Calu3 (cell line): ENCODE data around the gene FAM20C. TPM values are rescaled to one million over a fixed set of nuclear protein-coding genes. Genes with fewer than 3 reads are reported as not detected.
A peak's percentile ranks its signal among the peaks of the same experiment; 100 is the strongest.

Experiments
- BruUV-seq: library from RNA; stranded (reverse); fragments of 400-500 nt; replicated peaks from 2 replicates; lab custom pipeline; 2021; lab: Mats Ljungman, UMichigan
- CTCF ChIA-PET: fragments of 300-600 bp; sonication (Branson Sonifier 250); formaldehyde crosslinking; loops from one replicate; lab custom pipeline; 2022; ENCODE audit warnings: antibody characterized with exemption; lab: Charles Lee
- DNase-seq: peaks from one replicate; pipeline ENCODE4 v3.0.0; 2022
- H3K27ac Mint-ChIP-seq: one replicate; pipeline ENCODE4 v1.8.0; 2022; ENCODE audit warnings: mixed read lengths; ENCODE audit not compliant: unreplicated experiment
- H3K27me3 Mint-ChIP-seq: one replicate; pipeline ENCODE4 v1.8.0; 2022; ENCODE audit warnings: mixed read lengths; ENCODE audit not compliant: unreplicated experiment
- H3K36me3 Mint-ChIP-seq: one replicate; pipeline ENCODE4 v1.8.0; 2022; ENCODE audit warnings: mild to moderate bottlenecking, moderate library complexity, mixed read lengths; ENCODE audit not compliant: insufficient read depth, unreplicated experiment
- H3K4me1 Mint-ChIP-seq: one replicate; pipeline ENCODE4 v1.8.0; 2022; ENCODE audit warnings: mild to moderate bottlenecking, low read depth, mixed read lengths; ENCODE audit not compliant: unreplicated experiment
- H3K4me3 Mint-ChIP-seq: one replicate; pipeline ENCODE4 v1.8.0; 2022; ENCODE audit warnings: mild to moderate bottlenecking, low read depth, moderate library complexity, mixed read lengths; ENCODE audit not compliant: unreplicated experiment
- H3K9me3 Mint-ChIP-seq: one replicate; pipeline ENCODE4 v1.8.0; 2022; ENCODE audit warnings: low read depth, mixed read lengths; ENCODE audit not compliant: unreplicated experiment
- intact Hi-C: fragments of 100-400 bp; cut with micrococcal nuclease; formaldehyde crosslinking; loops from one replicate; pipeline ENCODE4 v1.10.0; 2022; ENCODE audit not compliant: unreplicated experiment
- total RNA-seq: library from RNA; stranded (reverse); gene quantifications from 2 replicates; pipeline ENCODE4 v1.2.3, GENCODE V29; 2022
- TF ChIP-seq, protein P1 (sequence below): fragments of 200-600 bp; IDR thresholded peaks from one replicate; pipeline ENCODE4 v1.8.0; 2022; ENCODE audit warnings: antibody characterized with exemption; ENCODE audit not compliant: unreplicated experiment

The FAM20C gene
- total RNA-seq, 1 experiment from 2014 or later, result 9.1 TPM

DNA sequence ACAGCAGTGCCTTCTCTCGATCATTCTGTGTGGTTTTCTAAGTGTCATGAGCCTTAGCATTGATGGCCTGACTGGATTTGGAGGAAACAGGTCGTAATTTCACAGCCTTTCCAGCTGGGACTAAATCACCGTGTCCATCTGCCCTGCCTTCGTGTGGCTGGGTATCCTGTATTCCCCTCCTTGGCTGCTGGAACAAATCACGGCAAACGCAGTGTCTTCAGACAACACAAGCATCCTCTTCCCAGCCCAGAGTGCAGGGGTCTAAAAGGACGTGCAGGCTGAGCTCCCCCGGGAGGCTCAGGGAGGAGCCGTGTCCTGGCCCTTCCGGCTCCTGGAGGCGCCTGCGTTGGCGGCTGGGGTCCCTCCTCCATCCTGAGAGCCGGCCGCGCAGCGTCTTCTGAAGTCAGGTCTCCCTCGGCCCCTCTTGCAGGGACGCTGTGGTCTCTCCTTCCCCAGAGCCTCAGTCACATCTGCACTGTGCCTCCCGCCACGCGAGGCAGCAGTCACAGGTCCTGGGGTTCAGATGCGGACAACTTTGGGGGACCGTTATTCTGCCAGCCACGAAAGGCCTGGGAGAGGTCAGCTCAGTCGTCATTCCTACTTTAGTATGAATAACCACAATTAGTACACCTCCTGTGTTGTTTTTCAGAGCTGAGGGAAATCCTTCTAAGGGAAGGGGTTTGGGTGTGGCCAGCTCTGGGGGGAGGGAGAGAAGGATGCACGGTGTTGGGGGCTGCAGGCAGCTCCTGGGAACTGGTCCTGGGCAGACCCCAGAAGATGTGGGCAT, 41.1 kb downstream of the FAM20C start:
- CTCF ChIA-PET, result no interaction called here
- H3K27ac Mint-ChIP-seq, result no peak overlapping the region

DNA sequence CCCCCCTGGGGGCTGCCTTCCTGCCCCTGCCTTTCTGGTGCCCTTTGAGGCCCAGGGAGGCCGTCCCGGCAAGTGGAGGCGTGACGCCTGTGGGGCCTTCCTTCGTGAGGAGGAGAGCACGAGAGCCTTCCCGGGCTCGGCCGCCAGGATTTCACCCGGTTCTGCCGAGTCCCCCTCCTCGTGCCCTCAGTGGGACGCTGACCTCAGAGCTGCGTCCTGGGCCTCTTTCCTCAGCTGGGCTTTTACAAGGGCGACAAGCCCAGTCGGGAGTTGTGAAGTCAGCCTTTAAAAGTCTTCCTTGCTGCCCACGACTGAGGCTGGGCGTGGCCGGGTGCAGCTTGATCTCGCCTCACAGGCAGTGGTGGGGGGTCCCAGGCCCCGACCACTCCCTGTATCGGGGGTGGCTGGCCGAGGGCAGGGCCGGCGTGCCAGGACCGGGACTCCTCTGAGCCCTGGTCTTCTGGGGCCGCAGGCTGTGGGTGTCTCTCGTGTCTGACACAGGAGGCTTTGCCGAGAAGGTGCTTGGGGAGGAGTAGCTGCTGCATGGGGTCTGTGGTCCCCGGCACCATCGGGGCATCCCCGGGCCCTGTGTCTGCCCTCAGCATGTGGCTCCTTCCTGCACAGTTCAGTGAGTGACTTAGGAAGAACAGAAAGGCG, 41.8 kb downstream of the FAM20C start:
- BruUV-seq, result no TSS peak
- CTCF ChIA-PET, result interaction anchor here (0.8 kb wide), 1 partner anchor 32 kb away, joined by 3 read pairs; no protein-coding TSS in a partner anchor

More for the DNA sequence above, 41.1 kb downstream of the FAM20C start:
- TF ChIP-seq, protein P1, sequence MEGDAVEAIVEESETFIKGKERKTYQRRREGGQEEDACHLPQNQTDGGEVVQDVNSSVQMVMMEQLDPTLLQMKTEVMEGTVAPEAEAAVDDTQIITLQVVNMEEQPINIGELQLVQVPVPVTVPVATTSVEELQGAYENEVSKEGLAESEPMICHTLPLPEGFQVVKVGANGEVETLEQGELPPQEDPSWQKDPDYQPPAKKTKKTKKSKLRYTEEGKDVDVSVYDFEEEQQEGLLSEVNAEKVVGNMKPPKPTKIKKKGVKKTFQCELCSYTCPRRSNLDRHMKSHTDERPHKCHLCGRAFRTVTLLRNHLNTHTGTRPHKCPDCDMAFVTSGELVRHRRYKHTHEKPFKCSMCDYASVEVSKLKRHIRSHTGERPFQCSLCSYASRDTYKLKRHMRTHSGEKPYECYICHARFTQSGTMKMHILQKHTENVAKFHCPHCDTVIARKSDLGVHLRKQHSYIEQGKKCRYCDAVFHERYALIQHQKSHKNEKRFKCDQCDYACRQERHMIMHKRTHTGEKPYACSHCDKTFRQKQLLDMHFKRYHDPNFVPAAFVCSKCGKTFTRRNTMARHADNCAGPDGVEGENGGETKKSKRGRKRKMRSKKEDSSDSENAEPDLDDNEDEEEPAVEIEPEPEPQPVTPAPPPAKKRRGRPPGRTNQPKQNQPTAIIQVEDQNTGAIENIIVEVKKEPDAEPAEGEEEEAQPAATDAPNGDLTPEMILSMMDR, result no peak
- intact Hi-C loops, result no loop called here
- H3K4me3 Mint-ChIP-seq, result no peak overlapping the region
- H3K27me3 Mint-ChIP-seq, result peaks cover 36% of the 10 kb centered on the region
- no peaks in the 10 kb centered on the region for H3K4me1 Mint-ChIP-seq
- no peaks in the 10 kb centered on the region for H3K9me3 Mint-ChIP-seq
- DNase-seq, result no peak
- BruUV-seq, result no TSS peak
- no peaks in the 10 kb centered on the region for H3K36me3 Mint-ChIP-seq

GRCh38 chr7:234708-235553, 42.6 kb downstream of the FAM20C start:
- Mint-ChIP-seq H3K9me3 (no peaks in the 10 kb centered on the region), H3K27ac (no peak overlapping the region), H3K4me3 (no peak overlapping the region), H3K4me1 (no peaks in the 10 kb centered on the region), H3K36me3 (no peaks in the 10 kb centered on the region), H3K27me3 (peaks cover 26% of the 10 kb centered on the region)
- CTCF ChIA-PET, result interaction anchor here (0.6 to 1.2 kb wide), 3 partner anchors 9 to 31 kb away, joined by 3 to 4 read pairs (median 3); no protein-coding TSS in a partner anchor
- no TSS peak for BruUV-seq
- DNase-seq, result peak; percentile 67
- intact Hi-C loops, result no loop called here
- TF ChIP-seq, protein P1, result no peak

More for the DNA sequence above, 41.8 kb downstream of the FAM20C start:
- Mint-ChIP-seq H3K27ac (no peak overlapping the region), H3K36me3 (no peaks in the 10 kb centered on the region), H3K4me3 (no peak overlapping the region), H3K27me3 (peaks cover 33% of the 10 kb centered on the region), H3K4me1 (no peaks in the 10 kb centered on the region), H3K9me3 (no peaks in the 10 kb centered on the region)
- TF ChIP-seq, protein P1, result no peak
- DNase-seq, result no peak
- intact Hi-C loops, result no loop called here
